GM12878 (cell line): ENCODE data around the gene NUDT14. TPM values are rescaled to one million over a fixed set of nuclear protein-coding genes. Genes with fewer than 3 reads are reported as not detected.

Experiments used
- ATAC-seq: fragments of 200-7000 bp; cut with Tn5 transposase; 3 replicates; pipeline ENCODE4 v1.9.1; 2020; ENCODE audit warnings: mild to moderate bottlenecking, moderate library complexity
- BruUV-seq: library from RNA; stranded (reverse); fragments of 400-500 nt; replicated peaks from 2 replicates; lab custom pipeline; 2021; lab: Mats Ljungman, UMichigan
- CTCF ChIA-PET: fragments of 300-600 bp; sonication (Branson Sonifier 250); formaldehyde crosslinking; extraction: SDS; loops from one replicate; lab custom pipeline; 2021; ENCODE audit warnings: inconsistent platforms; lab: Yijun Ruan, JAX
- POLR2A ChIA-PET: fragments of 350-600 bp; formaldehyde crosslinking; extraction: SDS; loops from one replicate; lab custom pipeline; 2021; ENCODE audit warnings: inconsistent platforms; lab: Charles Lee
- RAD21 ChIA-PET: fragments of 300-600 bp; sonication (Branson Sonifier 250); formaldehyde crosslinking; loops from one replicate; lab custom pipeline; 2023; ENCODE audit warnings: antibody characterized with exemption; ENCODE audit not compliant: unreplicated experiment; lab: Charles Lee
- SMC1A ChIA-PET: fragments of 300-600 bp; sonication (Branson Sonifier 250); formaldehyde crosslinking; loops from one replicate; lab custom pipeline; 2023; ENCODE audit not compliant: unreplicated experiment, uncharacterized antibody; lab: Charles Lee
- DNase-seq: peaks from one replicate; pipeline ENCODE4 v3.0.0-alpha.2; 2011; ENCODE audit warnings: low read depth, low spot score
- FAIRE-seq: peaks from 3 replicates; lab custom pipeline; 2011; peaks lifted over from hg19 to GRCh38; lab: Jason Lieb, UNC
- H2AFZ ChIP-seq: 2 replicates; pipeline ENCODE4 v1.6.0; 2011; ENCODE audit warnings: low read depth, low read length, control low read depth; ENCODE audit not compliant: control insufficient read depth
- H3K27ac ChIP-seq: 2 replicates; pipeline ENCODE4 v1.5.1; 2011; ENCODE audit warnings: control low read depth; ENCODE audit not compliant: control insufficient read depth, insufficient read depth
- H3K27me3 ChIP-seq, 2 experiments: replicated peaks in 1 of 2; 2 replicates each; pipeline versions ENCODE4 v1.6.0 to v1.6.1; 2011; ENCODE audit warnings: low read length in 1 of 2; ENCODE audit not compliant: control insufficient read depth in 2 of 2, insufficient read depth in 2 of 2
- H3K36me3 ChIP-seq, 2 experiments: 2 replicates each; pipeline ENCODE4 v1.5.1; 2011; ENCODE audit warnings: low read length in 1 of 2; ENCODE audit not compliant: control insufficient read depth in 2 of 2, insufficient read depth in 2 of 2
- H3K4me1 ChIP-seq: 2 replicates; pipeline ENCODE4 v1.6.1; 2011; ENCODE audit warnings: mild to moderate bottlenecking, low read length, moderate library complexity, mixed read lengths; ENCODE audit not compliant: control insufficient read depth, insufficient read depth
- H3K4me2 ChIP-seq: 2 replicates; pipeline ENCODE4 v1.6.0; 2011; ENCODE audit warnings: control low read depth; ENCODE audit not compliant: control insufficient read depth, insufficient read depth
- H3K4me3 ChIP-seq: fragments of 200-600 bp; sonication (generic); 2 replicates; pipeline ENCODE4 v1.5.1; 2016
- H3K79me2 ChIP-seq: 2 replicates; pipeline ENCODE4 v1.6.0; 2011; ENCODE audit warnings: low read length; ENCODE audit not compliant: control insufficient read depth, insufficient read depth
- H3K9ac ChIP-seq: 2 replicates; pipeline ENCODE4 v1.8.0; 2011; ENCODE audit warnings: low read length, control low read depth, mixed read lengths; ENCODE audit not compliant: control insufficient read depth, insufficient read depth
- H3K9me3 ChIP-seq: replicated peaks from 3 replicates; pipeline ENCODE4 v1.5.1; 2011; ENCODE audit warnings: mild to moderate bottlenecking, low read length; ENCODE audit not compliant: control insufficient read depth, insufficient read depth
- H4K20me1 ChIP-seq: 2 replicates; pipeline ENCODE4 v1.6.0; 2011; ENCODE audit not compliant: control insufficient read depth, insufficient read depth
- ESRRA ChIP-seq: IDR thresholded peaks from 2 replicates; pipeline ENCODE4 v1.6.1; 2012; ENCODE audit warnings: mild to moderate bottlenecking, low read length, improper control_type of control experiment
- GABPA ChIP-seq: IDR thresholded peaks from 2 replicates; pipeline ENCODE4 v1.6.1; 2014; ENCODE audit warnings: antibody characterized with exemption, low read depth, mild to moderate bottlenecking, inconsistent platforms
- NFYB ChIP-seq: IDR thresholded peaks from 2 replicates; pipeline ENCODE4 v1.6.1; 2011; ENCODE audit warnings: low read depth, mild to moderate bottlenecking, low read length, improper control_type of control experiment, moderate library complexity; ENCODE audit not compliant: insufficient read depth
- RELA ChIP-seq: fragments of 450-650 bp; IDR thresholded peaks from 2 replicates; pipeline ENCODE4 v1.8.0; 2014; ENCODE audit warnings: borderline replicate concordance; ENCODE audit not compliant: partially characterized antibody
- SMAD1 ChIP-seq: fragments of 450-650 bp; IDR thresholded peaks from 2 replicates; pipeline ENCODE4 v1.6.1; 2018; ENCODE audit warnings: mild to moderate bottlenecking, low read depth; ENCODE audit not compliant: partially characterized antibody
- SP1 ChIP-seq: IDR thresholded peaks from one replicate; pipeline ENCODE4 v1.6.1; 2011; ENCODE audit warnings: low read depth, low read length
- TCF7 ChIP-seq: IDR thresholded peaks from 2 replicates; pipeline ENCODE4 v1.6.1; 2014; ENCODE audit warnings: antibody characterized with exemption, borderline replicate concordance
- WGBS: methylation state at CpG from one replicate; pipeline ENCODE4 v1.1.6; 2016; ENCODE audit warnings: low lambda C conversion rate; ENCODE audit not compliant: insufficient replicate concordance, insufficient coverage; ENCODE audit errors: missing lambda C conversion rate; 5-methylcytosine and 5-hydroxymethylcytosine counted together
- in situ Hi-C: fragments of 300-500 bp; cut with MboI; formaldehyde crosslinking; loops from 9 replicates; pipeline ENCODE4 v1.14.3; 2018; ENCODE audit warnings: mixed read lengths
- intact Hi-C: fragments of 100-400 bp; cut with micrococcal nuclease; formaldehyde crosslinking; loops from one replicate; pipeline ENCODE4 v1.14.2; 2022; ENCODE audit not compliant: unreplicated experiment
- polyA plus RNA-seq, 11 experiments: library from polyadenylated mRNA; depleted of rRNA in 4 of 11; unstranded in 6 of 11; stranded (reverse) in 5 of 11; fragments of >200 nt; fragmentation: Nextera tagmentation in 4 of 11; fragmentation: Illumina TruSeq in 1 of 11; extraction: Ambion mirVana in 4 of 11; extraction: Trizol in 1 of 11; gene quantifications; 1 replicate in 1 of 11; 2 replicates in 10 of 11; pipeline versions ENCODE4 v1.2.1 to v1.2.3, GENCODE V29; 2011 to 2016; ENCODE audit warnings: inconsistent platforms in 2 of 11, missing spikeins in 2 of 11, low read depth in 1 of 11
- total RNA-seq, 4 experiments: library from RNA; depleted of rRNA in 3 of 4; stranded (reverse); fragments of >200 nt in 3 of 4; fragmentation: Illumina TruSeq in 1 of 4; extraction: Trizol in 1 of 4; gene quantifications; 2 replicates each; pipeline versions ENCODE4 v1.2.1 to v1.2.3, GENCODE V29; 2013 to 2021
- TF ChIP-seq, protein P1 (sequence below): IDR thresholded peaks from 2 replicates; pipeline ENCODE4 v1.6.1; 2011; ENCODE audit warnings: low read depth, mild to moderate bottlenecking, low read length, moderate library complexity, borderline replicate concordance; ENCODE audit errors: extremely low read depth
- TF ChIP-seq, protein P2 (sequence below): fragments of 450-650 bp; IDR thresholded peaks from 2 replicates; pipeline ENCODE4 v1.6.1; 2017; ENCODE audit warnings: low read depth, mild to moderate bottlenecking, moderate library complexity
- TF ChIP-seq, protein P3 (sequence below): fragments of 450-650 bp; IDR thresholded peaks from 2 replicates; pipeline ENCODE4 v1.6.1; 2017; ENCODE audit warnings: mild to moderate bottlenecking, moderate library complexity
- TF ChIP-seq, protein P4 (sequence below): IDR thresholded peaks from 2 replicates; pipeline ENCODE4 v1.6.1; 2012; ENCODE audit warnings: improper control_type of control experiment, low read depth, low read length; ENCODE audit not compliant: insufficient replicate concordance

Gene NUDT14
- total and polyA plus RNA-seq, 10 of the 15 experiments (the other 5 are each of a cell fraction or from before 2014, with no cell fraction given): 0.62 to 6.8 (median 4.3) TPM; not detected in 1

DNA sequence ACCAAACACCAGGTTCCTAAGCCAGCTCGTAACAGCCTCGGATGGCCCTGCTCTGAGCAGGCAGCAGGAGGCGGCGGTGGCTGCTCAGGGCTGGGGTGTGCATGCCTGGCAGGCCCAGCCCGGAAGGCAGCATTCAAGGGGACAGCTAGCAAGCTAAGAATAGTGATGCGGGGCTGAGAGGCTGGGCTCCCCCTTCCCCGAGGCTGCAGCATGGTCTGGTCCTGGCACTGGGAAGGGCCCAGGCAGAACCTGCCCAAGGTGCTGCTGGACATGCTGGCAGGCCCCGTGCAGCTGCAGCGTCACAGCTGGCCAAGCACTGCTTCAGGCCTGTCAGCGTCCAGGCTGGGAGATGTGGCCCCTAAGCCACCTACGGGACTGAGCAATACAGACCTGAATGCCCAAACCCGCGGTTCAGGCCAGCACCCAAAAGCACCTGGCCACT is 26.4 kb upstream of the NUDT14 start (continued):
- TF ChIP-seq NFYB: no peak

DNA sequence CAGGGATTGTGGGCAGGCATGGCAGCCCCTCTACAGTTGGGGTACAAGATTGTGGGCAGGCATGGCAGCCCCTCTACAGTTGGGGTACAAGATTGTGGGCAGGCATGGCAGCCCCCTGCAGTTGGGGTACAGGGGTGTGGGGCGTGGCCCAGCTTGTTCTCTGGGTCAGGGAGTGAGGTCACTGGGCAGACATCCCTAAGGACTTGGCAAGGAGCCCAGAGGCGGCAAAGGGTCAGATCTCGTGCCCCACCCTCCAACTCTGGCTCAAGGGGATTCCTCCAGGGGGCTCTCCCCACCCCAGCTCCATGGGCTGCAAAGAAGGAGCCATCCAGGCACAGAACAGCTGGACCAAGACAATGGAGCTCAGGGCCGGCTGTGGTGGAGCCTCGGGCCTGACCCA is 25.8 kb upstream of the NUDT14 start:
- Histone ChIP-seq H4K20me1 (no peaks in the 10 kb centered on the region), H3K9me3 (no peaks in the 10 kb centered on the region), H3K27ac (no peak overlapping the region), H3K79me2 (no peaks in the 10 kb centered on the region), H2AFZ (no peak overlapping the region), H3K4me3 (no peak overlapping the region), H3K4me2 (no peak overlapping the region), H3K4me1 (peaks cover 3% of the 10 kb centered on the region), H3K9ac (no peak overlapping the region), H3K27me3 (no peaks in the 10 kb centered on the region), H3K36me3 (peaks cover 0 to 7% of the 10 kb centered on the region in 2 experiments; a peak in 2 of 4 replicates)
- SMC1A ChIA-PET: no interaction called here
- POLR2A ChIA-PET: no interaction called here
- no TSS peak for BruUV-seq
- intact Hi-C loops (no loop called here), in situ Hi-C loops (no loop called here)
- CTCF ChIA-PET: no interaction called here
- no peak for FAIRE-seq
- no peak for ATAC-seq
- no peak for DNase-seq
- RAD21 ChIA-PET: no interaction called here
- WGBS: 49% methylated on average over 5 of the region's 5 CpGs
- TF ChIP-seq GABPA: no peak
- TF ChIP-seq, protein P1, sequence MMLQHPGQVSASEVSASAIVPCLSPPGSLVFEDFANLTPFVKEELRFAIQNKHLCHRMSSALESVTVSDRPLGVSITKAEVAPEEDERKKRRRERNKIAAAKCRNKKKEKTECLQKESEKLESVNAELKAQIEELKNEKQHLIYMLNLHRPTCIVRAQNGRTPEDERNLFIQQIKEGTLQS: no peak
- no peak for TF ChIP-seq SP1
- TF ChIP-seq, protein P2, sequence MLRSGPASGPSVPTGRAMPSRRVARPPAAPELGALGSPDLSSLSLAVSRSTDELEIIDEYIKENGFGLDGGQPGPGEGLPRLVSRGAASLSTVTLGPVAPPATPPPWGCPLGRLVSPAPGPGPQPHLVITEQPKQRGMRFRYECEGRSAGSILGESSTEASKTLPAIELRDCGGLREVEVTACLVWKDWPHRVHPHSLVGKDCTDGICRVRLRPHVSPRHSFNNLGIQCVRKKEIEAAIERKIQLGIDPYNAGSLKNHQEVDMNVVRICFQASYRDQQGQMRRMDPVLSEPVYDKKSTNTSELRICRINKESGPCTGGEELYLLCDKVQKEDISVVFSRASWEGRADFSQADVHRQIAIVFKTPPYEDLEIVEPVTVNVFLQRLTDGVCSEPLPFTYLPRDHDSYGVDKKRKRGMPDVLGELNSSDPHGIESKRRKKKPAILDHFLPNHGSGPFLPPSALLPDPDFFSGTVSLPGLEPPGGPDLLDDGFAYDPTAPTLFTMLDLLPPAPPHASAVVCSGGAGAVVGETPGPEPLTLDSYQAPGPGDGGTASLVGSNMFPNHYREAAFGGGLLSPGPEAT: no peak
- no peak for TF ChIP-seq TCF7
- TF ChIP-seq ESRRA: no peak
- TF ChIP-seq SMAD1: no peak
- TF ChIP-seq, protein P3, sequence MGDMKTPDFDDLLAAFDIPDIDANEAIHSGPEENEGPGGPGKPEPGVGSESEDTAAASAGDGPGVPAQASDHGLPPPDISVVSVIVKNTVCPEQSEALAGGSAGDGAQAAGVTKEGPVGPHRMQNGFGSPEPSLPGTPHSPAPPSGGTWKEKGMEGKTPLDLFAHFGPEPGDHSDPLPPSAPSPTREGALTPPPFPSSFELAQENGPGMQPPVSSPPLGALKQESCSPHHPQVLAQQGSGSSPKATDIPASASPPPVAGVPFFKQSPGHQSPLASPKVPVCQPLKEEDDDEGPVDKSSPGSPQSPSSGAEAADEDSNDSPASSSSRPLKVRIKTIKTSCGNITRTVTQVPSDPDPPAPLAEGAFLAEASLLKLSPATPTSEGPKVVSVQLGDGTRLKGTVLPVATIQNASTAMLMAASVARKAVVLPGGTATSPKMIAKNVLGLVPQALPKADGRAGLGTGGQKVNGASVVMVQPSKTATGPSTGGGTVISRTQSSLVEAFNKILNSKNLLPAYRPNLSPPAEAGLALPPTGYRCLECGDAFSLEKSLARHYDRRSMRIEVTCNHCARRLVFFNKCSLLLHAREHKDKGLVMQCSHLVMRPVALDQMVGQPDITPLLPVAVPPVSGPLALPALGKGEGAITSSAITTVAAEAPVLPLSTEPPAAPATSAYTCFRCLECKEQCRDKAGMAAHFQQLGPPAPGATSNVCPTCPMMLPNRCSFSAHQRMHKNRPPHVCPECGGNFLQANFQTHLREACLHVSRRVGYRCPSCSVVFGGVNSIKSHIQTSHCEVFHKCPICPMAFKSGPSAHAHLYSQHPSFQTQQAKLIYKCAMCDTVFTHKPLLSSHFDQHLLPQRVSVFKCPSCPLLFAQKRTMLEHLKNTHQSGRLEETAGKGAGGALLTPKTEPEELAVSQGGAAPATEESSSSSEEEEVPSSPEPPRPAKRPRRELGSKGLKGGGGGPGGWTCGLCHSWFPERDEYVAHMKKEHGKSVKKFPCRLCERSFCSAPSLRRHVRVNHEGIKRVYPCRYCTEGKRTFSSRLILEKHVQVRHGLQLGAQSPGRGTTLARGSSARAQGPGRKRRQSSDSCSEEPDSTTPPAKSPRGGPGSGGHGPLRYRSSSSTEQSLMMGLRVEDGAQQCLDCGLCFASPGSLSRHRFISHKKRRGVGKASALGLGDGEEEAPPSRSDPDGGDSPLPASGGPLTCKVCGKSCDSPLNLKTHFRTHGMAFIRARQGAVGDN: no peak
- no peak for TF ChIP-seq RELA
- TF ChIP-seq, protein P4, sequence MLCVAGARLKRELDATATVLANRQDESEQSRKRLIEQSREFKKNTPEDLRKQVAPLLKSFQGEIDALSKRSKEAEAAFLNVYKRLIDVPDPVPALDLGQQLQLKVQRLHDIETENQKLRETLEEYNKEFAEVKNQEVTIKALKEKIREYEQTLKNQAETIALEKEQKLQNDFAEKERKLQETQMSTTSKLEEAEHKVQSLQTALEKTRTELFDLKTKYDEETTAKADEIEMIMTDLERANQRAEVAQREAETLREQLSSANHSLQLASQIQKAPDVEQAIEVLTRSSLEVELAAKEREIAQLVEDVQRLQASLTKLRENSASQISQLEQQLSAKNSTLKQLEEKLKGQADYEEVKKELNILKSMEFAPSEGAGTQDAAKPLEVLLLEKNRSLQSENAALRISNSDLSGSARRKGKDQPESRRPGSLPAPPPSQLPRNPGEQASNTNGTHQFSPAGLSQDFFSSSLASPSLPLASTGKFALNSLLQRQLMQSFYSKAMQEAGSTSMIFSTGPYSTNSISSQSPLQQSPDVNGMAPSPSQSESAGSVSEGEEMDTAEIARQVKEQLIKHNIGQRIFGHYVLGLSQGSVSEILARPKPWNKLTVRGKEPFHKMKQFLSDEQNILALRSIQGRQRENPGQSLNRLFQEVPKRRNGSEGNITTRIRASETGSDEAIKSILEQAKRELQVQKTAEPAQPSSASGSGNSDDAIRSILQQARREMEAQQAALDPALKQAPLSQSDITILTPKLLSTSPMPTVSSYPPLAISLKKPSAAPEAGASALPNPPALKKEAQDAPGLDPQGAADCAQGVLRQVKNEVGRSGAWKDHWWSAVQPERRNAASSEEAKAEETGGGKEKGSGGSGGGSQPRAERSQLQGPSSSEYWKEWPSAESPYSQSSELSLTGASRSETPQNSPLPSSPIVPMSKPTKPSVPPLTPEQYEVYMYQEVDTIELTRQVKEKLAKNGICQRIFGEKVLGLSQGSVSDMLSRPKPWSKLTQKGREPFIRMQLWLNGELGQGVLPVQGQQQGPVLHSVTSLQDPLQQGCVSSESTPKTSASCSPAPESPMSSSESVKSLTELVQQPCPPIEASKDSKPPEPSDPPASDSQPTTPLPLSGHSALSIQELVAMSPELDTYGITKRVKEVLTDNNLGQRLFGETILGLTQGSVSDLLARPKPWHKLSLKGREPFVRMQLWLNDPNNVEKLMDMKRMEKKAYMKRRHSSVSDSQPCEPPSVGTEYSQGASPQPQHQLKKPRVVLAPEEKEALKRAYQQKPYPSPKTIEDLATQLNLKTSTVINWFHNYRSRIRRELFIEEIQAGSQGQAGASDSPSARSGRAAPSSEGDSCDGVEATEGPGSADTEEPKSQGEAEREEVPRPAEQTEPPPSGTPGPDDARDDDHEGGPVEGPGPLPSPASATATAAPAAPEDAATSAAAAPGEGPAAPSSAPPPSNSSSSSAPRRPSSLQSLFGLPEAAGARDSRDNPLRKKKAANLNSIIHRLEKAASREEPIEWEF: no peak
